ENCODE results near the gene HEG1. TPM values are rescaled to one million over a fixed set of nuclear protein-coding genes. Genes with fewer than 3 reads are reported as not detected.

The HEG1 gene
- total and polyA plus RNA-seq, 2 of the 4 experiments (the other 2 are of a cell fraction) = 25.6 to 43.4 TPM

- no TSS peak for BruUV-seq (replicated peaks)
- Histone ChIP-seq H3K9me1 (ENCODE audit: insufficient read depth, low read length) (peaks cover 33% of the 10 kb centered on the region), H4K91ac (ENCODE audit: insufficient read depth, low read depth, low read length) (no peak overlapping the region), H3K9ac (ENCODE audit: low read depth, low read length) (no peak overlapping the region), H3K4me2 (ENCODE audit: low read depth, low read length) (no peak overlapping the region), H3K18ac (ENCODE audit: low read depth, low read length) (no peak overlapping the region), H2BK20ac (ENCODE audit: low read depth, low read length) (no peak overlapping the region), H4K20me1 (ENCODE audit: insufficient read depth, low read length) (peaks cover 10% of the 10 kb centered on the region; the same call in 1 of the 2 replicates), H3K9me3 (ENCODE audit: control insufficient read depth, insufficient read depth, low read length) (no peaks in the 10 kb centered on the region), H3K56ac (ENCODE audit: extremely low read depth, insufficient read depth, low read length) (no peak overlapping the region), H2AK5ac (ENCODE audit: low read depth, low read length) (no peak overlapping the region), H2BK120ac (ENCODE audit: low read depth, low read length) (no peak overlapping the region), H4K5ac (ENCODE audit: low read depth, low read length) (no peak overlapping the region), H2AK9ac (replicated peaks; ENCODE audit: low read depth, low read length, poor library complexity) (peak overlapping the region; percentile 20), H4K8ac (ENCODE audit: low read depth in 2 of 2, low read length in 2 of 2) (no peak overlapping the region), H3K36me3 (ENCODE audit: control insufficient read depth, insufficient read depth, low read length) (peaks cover 81% of the 10 kb centered on the region), H3K23ac (ENCODE audit: low read depth, low read length) (0 out of 2 replicates have a peak overlapping the region, but pooled peaks have one; percentile 2), H2BK15ac (ENCODE audit: low read depth, low read length) (no peak overlapping the region), H3K79me1 (ENCODE audit: low read depth in 1 of 2, low read length in 2 of 2) (peaks cover 21 to 50% of the 10 kb centered on the region in 2 experiments), H2BK5ac (ENCODE audit: low read depth, low read length, poor library complexity, severe bottlenecking) (no peak overlapping the region), H3K27me3 (ENCODE audit: control insufficient read depth, insufficient read depth, low read length) (no peaks in the 10 kb centered on the region), H3K4me3 (ENCODE audit: insufficient read depth, low read depth, low read length) (no peak overlapping the region), H2AFZ (replicated peaks; ENCODE audit: low read length, poor library complexity) (no peak overlapping the region), H3K4ac (ENCODE audit: low read depth, low read length) (no peak overlapping the region), H3K27ac (ENCODE audit: insufficient read depth, low read length) (no peak overlapping the region), H3K14ac (replicated peaks; ENCODE audit: low read depth, low read length) (0 out of 2 replicates have a peak overlapping the region, but pooled peaks have one; percentile 2), H3K4me1 (ENCODE audit: control insufficient read depth, insufficient read depth, low read length) (peaks cover 14% of the 10 kb centered on the region)
- ChIA-PET POLR2A (ENCODE audit: unreplicated experiment) (no interaction called here), CTCF (no interaction called here)
- in situ Hi-C loops (cut with MboI; ENCODE audit: low sequenced_read_pairs) = no loop called here
- TF ChIP-seq CEBPB (IDR thresholded peaks at IDR 0.05; ENCODE audit: low read depth, low read length) (no peak), RCOR1 (IDR thresholded peaks at IDR 0.05; ENCODE audit: insufficient replicate concordance, low read length) (no peak), RFX5 (IDR thresholded peaks at IDR 0.05; ENCODE audit: low read depth, low read length) (no peak), ELK1 (IDR thresholded peaks at IDR 0.05; ENCODE audit: borderline replicate concordance, low read depth, low read length) (no peak), RAD21 (IDR thresholded peaks at IDR 0.05; ENCODE audit: low read length) (no peak), SMC3 (IDR thresholded peaks at IDR 0.05; ENCODE audit: low read depth, low read length) (no peak), MXI1 (IDR thresholded peaks at IDR 0.05; ENCODE audit: borderline replicate concordance, low read depth, low read length) (no peak), FOS (IDR thresholded peaks at IDR 0.05; ENCODE audit: low read depth, low read length) (no peak), POLR2A (IDR thresholded peaks at IDR 0.05; ENCODE audit: low read depth, low read length) (no peak), BHLHE40 (IDR thresholded peaks at IDR 0.05; ENCODE audit: low read depth, low read length) (no peak), NFE2L2 (IDR thresholded peaks at IDR 0.05; ENCODE audit: low read depth, low read length) (no peak), MAFK (IDR thresholded peaks at IDR 0.05; ENCODE audit: low read depth, low read length) (no peak)
- TF ChIP-seq, protein P1, sequence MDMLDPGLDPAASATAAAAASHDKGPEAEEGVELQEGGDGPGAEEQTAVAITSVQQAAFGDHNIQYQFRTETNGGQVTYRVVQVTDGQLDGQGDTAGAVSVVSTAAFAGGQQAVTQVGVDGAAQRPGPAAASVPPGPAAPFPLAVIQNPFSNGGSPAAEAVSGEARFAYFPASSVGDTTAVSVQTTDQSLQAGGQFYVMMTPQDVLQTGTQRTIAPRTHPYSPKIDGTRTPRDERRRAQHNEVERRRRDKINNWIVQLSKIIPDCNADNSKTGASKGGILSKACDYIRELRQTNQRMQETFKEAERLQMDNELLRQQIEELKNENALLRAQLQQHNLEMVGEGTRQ (IDR thresholded peaks at IDR 0.05; ENCODE audit: low read depth, low read length) = no peak
- TF ChIP-seq, protein P2, sequence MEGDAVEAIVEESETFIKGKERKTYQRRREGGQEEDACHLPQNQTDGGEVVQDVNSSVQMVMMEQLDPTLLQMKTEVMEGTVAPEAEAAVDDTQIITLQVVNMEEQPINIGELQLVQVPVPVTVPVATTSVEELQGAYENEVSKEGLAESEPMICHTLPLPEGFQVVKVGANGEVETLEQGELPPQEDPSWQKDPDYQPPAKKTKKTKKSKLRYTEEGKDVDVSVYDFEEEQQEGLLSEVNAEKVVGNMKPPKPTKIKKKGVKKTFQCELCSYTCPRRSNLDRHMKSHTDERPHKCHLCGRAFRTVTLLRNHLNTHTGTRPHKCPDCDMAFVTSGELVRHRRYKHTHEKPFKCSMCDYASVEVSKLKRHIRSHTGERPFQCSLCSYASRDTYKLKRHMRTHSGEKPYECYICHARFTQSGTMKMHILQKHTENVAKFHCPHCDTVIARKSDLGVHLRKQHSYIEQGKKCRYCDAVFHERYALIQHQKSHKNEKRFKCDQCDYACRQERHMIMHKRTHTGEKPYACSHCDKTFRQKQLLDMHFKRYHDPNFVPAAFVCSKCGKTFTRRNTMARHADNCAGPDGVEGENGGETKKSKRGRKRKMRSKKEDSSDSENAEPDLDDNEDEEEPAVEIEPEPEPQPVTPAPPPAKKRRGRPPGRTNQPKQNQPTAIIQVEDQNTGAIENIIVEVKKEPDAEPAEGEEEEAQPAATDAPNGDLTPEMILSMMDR (conservative IDR thresholded peaks at IDR 0.05; ENCODE audit: low read depth, low read length) = no peak
- no peak for DNase-seq
- 59% methylated on average over 3 of the region's 11 CpGs; no CpG with 5 or more reads in 1 of the 2 experiments for WGBS, 2 experiments (ENCODE audit: extremely low coverage in 2 of 2, insufficient read length in 1 of 2)
- intact Hi-C loops (cut with micrococcal nuclease) = loop anchor here (5.0 kb wide), 1 partner anchor 115 kb away; no protein-coding TSS in a partner anchor
- peak; percentile 13 for ATAC-seq (ENCODE audit: low read depth)
- dilution Hi-C loops (cut with HindIII; ENCODE audit: low sequenced_read_pairs, unreplicated experiment) = no loop called here
Measured at GRCh38 chr3:125002414-125003368, 53.1 kb downstream of the HEG1 start.
